Panc1 (cell line): ENCODE measurements around the gene PTGIS.

Experiments
- TF ChIP-seq, protein P1 (sequence below): fragments of 450-650 bp; IDR thresholded peaks from 2 replicates; pipeline ENCODE4 v1.5.1; 2017; ENCODE audit warnings: mild to moderate bottlenecking
- TF ChIP-seq, protein P2 (sequence below), 2 experiments: IDR thresholded peaks; 2 replicates each; pipeline ENCODE4 v1.6.1; 2011 to 2012; ENCODE audit warnings: low read depth in 2 of 2, control low read depth in 1 of 2, low read length in 1 of 2, mild to moderate bottlenecking in 1 of 2, moderate library complexity in 1 of 2; ENCODE audit not compliant: insufficient read depth in 1 of 2

DNA sequence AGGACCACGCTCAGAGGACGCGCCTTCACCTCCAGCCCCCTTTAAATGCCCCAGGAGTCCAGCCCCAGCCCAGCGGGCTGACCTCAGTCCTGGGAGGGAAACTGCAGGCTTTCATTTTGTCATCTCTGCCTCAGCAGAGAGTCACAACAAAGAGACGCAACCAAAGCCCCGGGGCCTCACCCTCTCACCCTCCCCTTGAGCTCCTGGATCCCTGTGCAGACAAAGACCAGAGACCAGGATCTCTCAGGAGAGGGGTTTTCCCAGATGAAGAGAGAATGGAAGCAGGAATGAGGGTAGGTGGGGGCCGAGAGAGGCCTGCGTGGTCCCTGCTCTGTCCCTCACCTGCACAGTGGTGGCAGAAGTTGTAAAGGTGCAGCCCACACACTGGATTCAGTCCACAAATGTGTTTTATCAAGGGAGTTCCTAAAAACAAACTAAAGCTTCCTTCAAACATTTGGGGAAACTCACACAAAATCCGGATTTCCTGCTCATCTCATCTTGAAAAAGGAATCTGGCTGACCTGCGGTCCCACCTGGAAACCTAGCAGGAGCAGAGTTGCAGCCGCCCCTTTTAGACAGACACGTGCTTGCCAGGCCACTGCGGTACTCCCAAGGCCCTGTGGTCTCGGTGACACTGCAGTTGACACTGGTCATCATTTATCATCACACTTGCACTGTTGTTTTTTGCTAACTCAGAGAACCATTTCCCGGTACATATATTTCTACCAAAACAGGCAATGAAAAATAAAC is 27.1 kb downstream of the PTGIS start:
- TF ChIP-seq, protein P1, sequence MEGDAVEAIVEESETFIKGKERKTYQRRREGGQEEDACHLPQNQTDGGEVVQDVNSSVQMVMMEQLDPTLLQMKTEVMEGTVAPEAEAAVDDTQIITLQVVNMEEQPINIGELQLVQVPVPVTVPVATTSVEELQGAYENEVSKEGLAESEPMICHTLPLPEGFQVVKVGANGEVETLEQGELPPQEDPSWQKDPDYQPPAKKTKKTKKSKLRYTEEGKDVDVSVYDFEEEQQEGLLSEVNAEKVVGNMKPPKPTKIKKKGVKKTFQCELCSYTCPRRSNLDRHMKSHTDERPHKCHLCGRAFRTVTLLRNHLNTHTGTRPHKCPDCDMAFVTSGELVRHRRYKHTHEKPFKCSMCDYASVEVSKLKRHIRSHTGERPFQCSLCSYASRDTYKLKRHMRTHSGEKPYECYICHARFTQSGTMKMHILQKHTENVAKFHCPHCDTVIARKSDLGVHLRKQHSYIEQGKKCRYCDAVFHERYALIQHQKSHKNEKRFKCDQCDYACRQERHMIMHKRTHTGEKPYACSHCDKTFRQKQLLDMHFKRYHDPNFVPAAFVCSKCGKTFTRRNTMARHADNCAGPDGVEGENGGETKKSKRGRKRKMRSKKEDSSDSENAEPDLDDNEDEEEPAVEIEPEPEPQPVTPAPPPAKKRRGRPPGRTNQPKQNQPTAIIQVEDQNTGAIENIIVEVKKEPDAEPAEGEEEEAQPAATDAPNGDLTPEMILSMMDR = no peak
- TF ChIP-seq, protein P2, sequence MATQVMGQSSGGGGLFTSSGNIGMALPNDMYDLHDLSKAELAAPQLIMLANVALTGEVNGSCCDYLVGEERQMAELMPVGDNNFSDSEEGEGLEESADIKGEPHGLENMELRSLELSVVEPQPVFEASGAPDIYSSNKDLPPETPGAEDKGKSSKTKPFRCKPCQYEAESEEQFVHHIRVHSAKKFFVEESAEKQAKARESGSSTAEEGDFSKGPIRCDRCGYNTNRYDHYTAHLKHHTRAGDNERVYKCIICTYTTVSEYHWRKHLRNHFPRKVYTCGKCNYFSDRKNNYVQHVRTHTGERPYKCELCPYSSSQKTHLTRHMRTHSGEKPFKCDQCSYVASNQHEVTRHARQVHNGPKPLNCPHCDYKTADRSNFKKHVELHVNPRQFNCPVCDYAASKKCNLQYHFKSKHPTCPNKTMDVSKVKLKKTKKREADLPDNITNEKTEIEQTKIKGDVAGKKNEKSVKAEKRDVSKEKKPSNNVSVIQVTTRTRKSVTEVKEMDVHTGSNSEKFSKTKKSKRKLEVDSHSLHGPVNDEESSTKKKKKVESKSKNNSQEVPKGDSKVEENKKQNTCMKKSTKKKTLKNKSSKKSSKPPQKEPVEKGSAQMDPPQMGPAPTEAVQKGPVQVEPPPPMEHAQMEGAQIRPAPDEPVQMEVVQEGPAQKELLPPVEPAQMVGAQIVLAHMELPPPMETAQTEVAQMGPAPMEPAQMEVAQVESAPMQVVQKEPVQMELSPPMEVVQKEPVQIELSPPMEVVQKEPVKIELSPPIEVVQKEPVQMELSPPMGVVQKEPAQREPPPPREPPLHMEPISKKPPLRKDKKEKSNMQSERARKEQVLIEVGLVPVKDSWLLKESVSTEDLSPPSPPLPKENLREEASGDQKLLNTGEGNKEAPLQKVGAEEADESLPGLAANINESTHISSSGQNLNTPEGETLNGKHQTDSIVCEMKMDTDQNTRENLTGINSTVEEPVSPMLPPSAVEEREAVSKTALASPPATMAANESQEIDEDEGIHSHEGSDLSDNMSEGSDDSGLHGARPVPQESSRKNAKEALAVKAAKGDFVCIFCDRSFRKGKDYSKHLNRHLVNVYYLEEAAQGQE (IDR thresholded peaks at IDR 0.05; ENCODE audit: insufficient read depth in 1 of 2, low read depth in 2 of 2, low read length in 1 of 2) = no peak
